A673 (cell line): Measurements from ENCODE around the gene HSD11B2.

Source experiments
- EZH2 ChIP-seq: fragments of 200-600 bp; sonication (generic); IDR thresholded peaks from 2 replicates; pipeline ENCODE4 v1.6.1; 2017; ENCODE audit warnings: borderline replicate concordance, low read depth, mild to moderate bottlenecking, mixed read lengths, antibody characterized with exemption, low read length; ENCODE audit not compliant: poor library complexity, severe bottlenecking
- TF ChIP-seq, protein P1 (sequence below): fragments of 300-800, 200-600 bp; sonication (generic); conservative IDR thresholded peaks from 2 replicates; pipeline ENCODE4 v1.5.1; 2017; ENCODE audit warnings: low read depth, mild to moderate bottlenecking, antibody characterized with exemption, low read length, moderate library complexity, mixed read lengths

DNA sequence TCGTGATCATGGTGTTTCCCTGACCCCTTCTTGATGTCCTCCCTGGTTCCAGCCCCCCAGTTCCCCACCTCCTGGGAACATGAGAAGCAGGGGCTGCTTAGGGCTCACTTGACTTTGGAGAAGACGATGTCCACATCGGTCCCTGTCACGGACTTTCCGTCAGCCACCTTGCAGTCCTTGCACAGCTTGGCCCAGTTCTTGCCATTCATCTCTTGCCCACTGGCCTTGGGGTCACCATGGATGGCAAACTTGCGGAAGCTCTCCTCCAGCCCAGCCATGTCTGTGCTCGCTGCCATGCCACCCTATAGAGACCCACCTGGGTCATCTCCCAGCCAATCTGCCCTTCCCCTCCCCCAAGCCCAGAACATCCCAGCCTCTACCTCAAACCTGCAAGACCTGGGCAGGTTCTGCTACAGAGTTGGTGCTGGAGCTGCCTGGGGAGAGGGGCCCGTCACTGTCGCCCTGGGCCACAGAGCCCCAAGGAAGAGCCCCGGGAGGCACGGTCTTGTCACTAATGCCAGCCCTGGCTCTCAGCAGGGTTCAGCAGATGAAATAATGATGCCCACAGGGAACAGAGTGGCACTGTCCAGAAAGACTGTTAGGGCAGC, 40.0 kb upstream of the HSD11B2 start:
- TF ChIP-seq, protein P1, sequence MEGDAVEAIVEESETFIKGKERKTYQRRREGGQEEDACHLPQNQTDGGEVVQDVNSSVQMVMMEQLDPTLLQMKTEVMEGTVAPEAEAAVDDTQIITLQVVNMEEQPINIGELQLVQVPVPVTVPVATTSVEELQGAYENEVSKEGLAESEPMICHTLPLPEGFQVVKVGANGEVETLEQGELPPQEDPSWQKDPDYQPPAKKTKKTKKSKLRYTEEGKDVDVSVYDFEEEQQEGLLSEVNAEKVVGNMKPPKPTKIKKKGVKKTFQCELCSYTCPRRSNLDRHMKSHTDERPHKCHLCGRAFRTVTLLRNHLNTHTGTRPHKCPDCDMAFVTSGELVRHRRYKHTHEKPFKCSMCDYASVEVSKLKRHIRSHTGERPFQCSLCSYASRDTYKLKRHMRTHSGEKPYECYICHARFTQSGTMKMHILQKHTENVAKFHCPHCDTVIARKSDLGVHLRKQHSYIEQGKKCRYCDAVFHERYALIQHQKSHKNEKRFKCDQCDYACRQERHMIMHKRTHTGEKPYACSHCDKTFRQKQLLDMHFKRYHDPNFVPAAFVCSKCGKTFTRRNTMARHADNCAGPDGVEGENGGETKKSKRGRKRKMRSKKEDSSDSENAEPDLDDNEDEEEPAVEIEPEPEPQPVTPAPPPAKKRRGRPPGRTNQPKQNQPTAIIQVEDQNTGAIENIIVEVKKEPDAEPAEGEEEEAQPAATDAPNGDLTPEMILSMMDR, result no peak
- no peak for TF ChIP-seq EZH2
